Activated naive CD8-positive, alpha-beta T cell treated with anti-CD3 and anti-CD28 coated beads, Interleukin-2, amount 10 ng/mL, durations not matched to agents 7 days and 5 days (primary cell): ENCODE results near the gene APPL1. TPM values are rescaled to one million over a fixed set of nuclear protein-coding genes. Genes with fewer than 3 reads are reported as not detected.

Source experiments
- ATAC-seq: fragments of 150-1000 bp; cut with Tn5 transposase; one replicate; pipeline ENCODE4 v1.10.0; 2021; ENCODE audit warnings: low read depth, moderate library complexity
- POLR2A ChIA-PET: fragments of 350-600 bp; sonication (Branson Sonifier 250); formaldehyde crosslinking; loops from one replicate; lab custom pipeline; 2021; ENCODE audit warnings: antibody characterized with exemption; lab: Charles Lee
- DNase-seq: peaks from one replicate; pipeline ENCODE4 v3.0.0; 2021
- H3K27ac Mint-ChIP-seq: one replicate; pipeline ENCODE4 v1.8.0; 2022; ENCODE audit warnings: mild to moderate bottlenecking, mixed read lengths
- H3K27me3 Mint-ChIP-seq: one replicate; pipeline ENCODE4 v1.8.0; 2022; ENCODE audit warnings: mild to moderate bottlenecking, moderate library complexity, mixed read lengths
- H3K36me3 Mint-ChIP-seq: one replicate; pipeline ENCODE4 v1.8.0; 2021; ENCODE audit warnings: mild to moderate bottlenecking, mixed read lengths
- H3K4me1 Mint-ChIP-seq: one replicate; pipeline ENCODE4 v1.8.0; 2021; ENCODE audit warnings: mixed read lengths
- H3K4me3 Mint-ChIP-seq: one replicate; pipeline ENCODE4 v1.8.0; 2022; ENCODE audit warnings: mild to moderate bottlenecking, moderate library complexity, mixed read lengths
- H3K9me3 Mint-ChIP-seq: one replicate; pipeline ENCODE4 v1.8.0; 2021; ENCODE audit warnings: mixed read lengths
- total RNA-seq, 2 experiments: library from RNA; stranded (reverse); gene quantifications; one replicate each; pipeline ENCODE4 v1.2.3, GENCODE V29; 2021

Gene APPL1
- total RNA-seq, 2 experiments from 2014 or later: 32.8 to 34.9 TPM

DNA sequence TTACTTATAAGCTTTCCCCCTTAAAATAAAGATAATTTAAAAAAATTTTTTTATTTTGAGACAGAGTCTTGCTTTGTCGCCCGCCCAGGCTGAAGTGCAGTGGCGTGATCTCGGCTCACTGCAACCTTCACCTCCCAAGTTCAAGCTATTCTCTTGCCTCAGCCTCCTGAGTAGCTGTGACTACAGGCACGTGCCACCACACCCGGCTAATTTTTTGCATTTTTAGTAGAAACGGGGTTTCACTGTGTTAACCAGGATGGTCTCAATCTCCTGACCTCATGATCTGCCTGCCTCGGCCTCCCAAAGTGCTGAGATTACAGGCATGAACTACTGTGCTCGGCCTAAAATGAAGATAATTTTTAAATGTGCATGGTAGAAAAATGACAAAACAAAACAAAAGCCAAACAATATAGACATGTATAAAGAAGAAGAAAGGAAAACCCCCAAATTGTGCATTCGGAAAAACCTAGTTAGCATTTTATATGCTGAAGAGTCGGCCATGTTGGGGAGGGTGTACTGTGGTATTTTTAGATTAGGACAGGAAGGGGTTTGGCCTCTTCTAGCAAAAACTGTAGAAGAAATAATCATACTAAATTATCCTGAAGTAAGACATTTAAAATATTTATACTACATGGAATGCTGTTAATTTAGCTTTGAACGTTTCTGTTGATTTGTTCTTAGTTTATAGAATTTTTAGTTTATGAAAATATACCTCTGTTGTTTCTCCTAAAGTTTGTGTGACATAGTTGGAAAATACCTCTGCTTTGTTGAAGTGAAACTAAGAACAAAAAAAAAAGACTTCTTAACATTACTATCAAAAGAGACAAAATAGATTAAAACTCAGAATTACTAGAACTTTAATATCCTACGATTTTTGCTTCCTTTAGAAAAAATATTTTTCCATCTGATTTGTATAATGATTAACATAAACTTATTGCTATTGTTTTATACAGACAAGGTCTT is 7.4 kb downstream of the APPL1 start:
- POLR2A ChIA-PET: no interaction called here
- Mint-ChIP-seq H3K4me1 (peaks cover 4% of the 10 kb centered on the region), H3K27ac (no peak overlapping the region), H3K9me3 (no peaks in the 10 kb centered on the region), H3K36me3 (peaks cover 20% of the 10 kb centered on the region), H3K4me3 (no peak overlapping the region), H3K27me3 (no peaks in the 10 kb centered on the region)
- no peak for DNase-seq
- ATAC-seq: no peak

DNA sequence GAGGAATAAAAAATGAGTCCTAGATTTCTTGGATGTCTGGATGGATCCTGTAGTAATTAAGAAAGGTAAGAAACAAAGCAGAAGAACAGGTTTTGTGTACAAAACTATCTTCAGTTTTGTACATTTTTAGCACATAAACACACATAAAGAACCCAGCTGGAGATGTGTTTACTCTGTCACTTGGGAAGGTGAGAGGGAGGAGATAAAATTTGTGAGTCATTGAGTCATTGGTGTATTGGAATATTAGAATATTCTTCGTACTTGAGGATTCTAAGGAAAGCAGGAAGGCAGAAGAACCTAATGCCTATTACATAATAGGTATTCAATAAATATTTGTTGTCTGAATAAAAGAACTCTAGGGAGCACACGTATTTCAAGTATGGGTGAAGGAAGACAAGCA is 17.4 kb downstream of the APPL1 start:
- DNase-seq: no peak
- ATAC-seq: no peak

DNA sequence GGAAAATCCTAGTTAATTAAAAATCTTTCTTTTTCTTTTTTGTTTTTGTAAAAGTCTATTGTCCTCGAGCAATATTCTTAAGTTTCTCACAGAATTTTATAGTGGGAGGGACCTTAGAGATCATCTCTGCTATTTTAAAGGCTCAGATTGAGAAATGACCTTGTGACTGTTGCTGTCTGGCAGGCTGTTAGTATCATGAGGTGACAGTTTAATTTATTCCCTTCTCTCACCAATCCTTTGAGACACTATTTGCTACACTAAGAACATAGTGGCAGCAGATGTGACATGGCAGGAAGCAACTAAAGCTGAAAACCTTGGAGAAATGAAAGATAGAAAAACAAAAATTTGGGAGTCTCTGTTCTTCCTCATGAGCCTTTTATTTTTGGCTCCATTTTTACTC is 24.9 kb downstream of the APPL1 start:
- Mint-ChIP-seq H3K4me3 (no peak overlapping the region), H3K27me3 (no peaks in the 10 kb centered on the region), H3K4me1 (peaks cover 2% of the 10 kb centered on the region), H3K9me3 (no peaks in the 10 kb centered on the region), H3K27ac (no peak overlapping the region), H3K36me3 (peaks cover 14% of the 10 kb centered on the region)
- ATAC-seq: no peak
- POLR2A ChIA-PET: no interaction called here
- DNase-seq: no peak

More for the DNA sequence above, 17.4 kb downstream of the APPL1 start:
- Mint-ChIP-seq H3K4me1 (no peaks in the 10 kb centered on the region), H3K27me3 (no peaks in the 10 kb centered on the region), H3K4me3 (no peak overlapping the region), H3K27ac (no peak overlapping the region), H3K36me3 (peaks cover 34% of the 10 kb centered on the region), H3K9me3 (no peaks in the 10 kb centered on the region)
- POLR2A ChIA-PET: no interaction called here

GRCh38 chr3:57256844-57257243 is 29.3 kb downstream of the APPL1 start:
- ATAC-seq (no peak), DNase-seq (no peak)
- H3K36me3 Mint-ChIP-seq: peaks cover 27% of the 10 kb centered on the region
- peaks cover 2% of the 10 kb centered on the region for H3K4me1 Mint-ChIP-seq
- H3K27me3 Mint-ChIP-seq: no peaks in the 10 kb centered on the region
- H3K27ac Mint-ChIP-seq: no peak overlapping the region
- POLR2A ChIA-PET: no interaction called here
- H3K9me3 Mint-ChIP-seq: no peaks in the 10 kb centered on the region
- H3K4me3 Mint-ChIP-seq: no peak overlapping the region

- POLR2A ChIA-PET: no interaction called here
- no peak for ATAC-seq
- H3K4me3 Mint-ChIP-seq: no peak overlapping the region
- H3K27ac Mint-ChIP-seq: no peak overlapping the region
- H3K9me3 Mint-ChIP-seq: peaks cover 2% of the 10 kb centered on the region
- H3K36me3 Mint-ChIP-seq: peaks cover 31% of the 10 kb centered on the region
- no peaks in the 10 kb centered on the region for H3K27me3 Mint-ChIP-seq
- no peak for DNase-seq
- H3K4me1 Mint-ChIP-seq: peaks cover 2% of the 10 kb centered on the region
These were observed 30.1 kb downstream of the APPL1 start for GRCh38 chr3:57257678-57258077.

DNA sequence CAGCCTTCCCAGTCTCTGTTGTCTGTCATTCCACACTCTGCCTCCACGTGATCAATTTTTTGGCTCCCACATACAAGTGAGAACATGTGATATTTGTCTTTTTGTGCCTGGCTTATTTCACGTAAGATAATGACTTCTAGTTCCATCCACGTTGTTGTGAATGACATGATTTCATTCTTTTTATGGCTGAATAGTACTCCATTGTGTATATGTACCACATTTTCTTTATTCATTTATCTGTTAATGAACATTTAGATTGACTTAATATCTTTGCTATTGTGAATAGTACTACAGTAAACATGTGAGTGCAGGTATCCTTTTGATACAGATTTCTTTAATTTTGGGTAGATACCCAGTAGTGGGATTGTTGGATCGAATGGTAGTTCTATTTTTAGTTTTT is 33.6 kb downstream of the APPL1 start:
- POLR2A ChIA-PET: no interaction called here
- no peaks in the 10 kb centered on the region for H3K27me3 Mint-ChIP-seq
- H3K4me1 Mint-ChIP-seq: no peaks in the 10 kb centered on the region
- peaks cover 56% of the 10 kb centered on the region for H3K36me3 Mint-ChIP-seq
- H3K4me3 Mint-ChIP-seq: no peak overlapping the region
- peaks cover 7% of the 10 kb centered on the region for H3K9me3 Mint-ChIP-seq
- ATAC-seq (no peak), DNase-seq (no peak)
- no peak overlapping the region for H3K27ac Mint-ChIP-seq

GRCh38 chr3:57261929-57262328 is 34.4 kb downstream of the APPL1 start:
- POLR2A ChIA-PET: no interaction called here
- ATAC-seq: no peak
- H3K27ac Mint-ChIP-seq: no peak overlapping the region
- H3K27me3 Mint-ChIP-seq: no peaks in the 10 kb centered on the region
- no peak overlapping the region for H3K4me3 Mint-ChIP-seq
- DNase-seq: no peak
- peaks cover 7% of the 10 kb centered on the region for H3K9me3 Mint-ChIP-seq
- H3K4me1 Mint-ChIP-seq: no peaks in the 10 kb centered on the region
- peaks cover 63% of the 10 kb centered on the region for H3K36me3 Mint-ChIP-seq

DNA sequence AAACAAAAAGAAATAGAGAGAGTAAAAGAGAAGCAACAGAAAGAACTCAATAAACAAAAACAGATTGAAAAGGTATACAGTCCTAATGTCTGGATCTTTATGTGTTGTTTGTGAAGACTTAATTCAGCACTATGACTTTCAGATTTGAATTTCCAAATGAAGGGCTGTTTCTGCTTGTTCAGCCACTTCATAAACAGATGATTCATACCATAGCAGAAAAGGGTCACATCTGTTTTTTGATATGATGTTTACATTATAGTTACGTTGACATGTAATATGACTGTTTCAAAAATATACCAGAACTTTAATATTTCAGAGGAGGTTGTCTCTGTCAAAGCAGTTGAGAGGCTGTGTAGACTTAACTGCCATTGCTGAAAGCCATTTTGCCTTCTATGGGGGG is 40.9 kb downstream of the APPL1 start:
- DNase-seq (no peak), ATAC-seq (no peak)
- Mint-ChIP-seq H3K27ac (no peak overlapping the region), H3K4me1 (no peaks in the 10 kb centered on the region), H3K27me3 (no peaks in the 10 kb centered on the region), H3K9me3 (peaks cover 3% of the 10 kb centered on the region), H3K4me3 (no peak overlapping the region), H3K36me3 (peaks cover 60% of the 10 kb centered on the region)
- POLR2A ChIA-PET: no interaction called here

- peaks cover 27% of the 10 kb centered on the region for H3K36me3 Mint-ChIP-seq
- no peak for ATAC-seq
- H3K4me1 Mint-ChIP-seq: no peaks in the 10 kb centered on the region
- no peak overlapping the region for H3K4me3 Mint-ChIP-seq
- H3K9me3 Mint-ChIP-seq: no peaks in the 10 kb centered on the region
- H3K27ac Mint-ChIP-seq: no peak overlapping the region
- POLR2A ChIA-PET: no interaction called here
- H3K27me3 Mint-ChIP-seq: no peaks in the 10 kb centered on the region
- no peak for DNase-seq
These were observed 47.3 kb downstream of the APPL1 start for GRCh38 chr3:57274845-57275244.

DNA sequence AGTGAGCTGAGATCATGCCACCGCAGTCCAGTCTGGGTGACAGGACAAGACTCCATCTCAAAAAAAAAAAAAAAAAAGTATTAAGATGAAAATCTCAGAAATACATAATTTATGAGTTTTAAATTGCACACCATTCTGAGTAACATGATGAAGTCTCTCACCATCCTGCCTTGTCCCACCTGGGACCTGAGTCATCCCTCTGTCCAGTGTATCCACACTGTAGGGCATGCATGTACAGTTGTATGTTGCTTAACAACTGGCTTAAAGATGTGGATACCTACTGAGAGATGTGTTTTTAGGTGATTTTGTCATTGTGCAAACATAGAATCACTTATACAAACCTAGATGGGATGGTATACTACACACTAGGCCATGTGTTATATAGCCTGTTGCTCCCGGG is 47.9 kb downstream of the APPL1 start:
- no peaks in the 10 kb centered on the region for H3K9me3 Mint-ChIP-seq
- no peaks in the 10 kb centered on the region for H3K4me1 Mint-ChIP-seq
- no peak overlapping the region for H3K27ac Mint-ChIP-seq
- POLR2A ChIA-PET: no interaction called here
- ATAC-seq (no peak), DNase-seq (no peak)
- peaks cover 25% of the 10 kb centered on the region for H3K36me3 Mint-ChIP-seq
- no peaks in the 10 kb centered on the region for H3K27me3 Mint-ChIP-seq
- no peak overlapping the region for H3K4me3 Mint-ChIP-seq

GRCh38 chr3:57278237-57278636 is 50.7 kb downstream of the APPL1 start:
- Mint-ChIP-seq H3K4me3 (no peak overlapping the region), H3K36me3 (peaks cover 17% of the 10 kb centered on the region), H3K27ac (no peak overlapping the region), H3K4me1 (no peaks in the 10 kb centered on the region), H3K9me3 (no peaks in the 10 kb centered on the region), H3K27me3 (no peaks in the 10 kb centered on the region)
- ATAC-seq (no peak), DNase-seq (no peak)
- POLR2A ChIA-PET: no interaction called here

GRCh38 chr3:57279685-57280084 is 52.2 kb downstream of the APPL1 start:
- POLR2A ChIA-PET: no interaction called here
- no peak for DNase-seq
- Mint-ChIP-seq H3K27me3 (no peaks in the 10 kb centered on the region), H3K4me1 (no peaks in the 10 kb centered on the region), H3K27ac (no peak overlapping the region), H3K4me3 (no peak overlapping the region), H3K36me3 (peaks cover 12% of the 10 kb centered on the region), H3K9me3 (no peaks in the 10 kb centered on the region)
- no peak for ATAC-seq

DNA sequence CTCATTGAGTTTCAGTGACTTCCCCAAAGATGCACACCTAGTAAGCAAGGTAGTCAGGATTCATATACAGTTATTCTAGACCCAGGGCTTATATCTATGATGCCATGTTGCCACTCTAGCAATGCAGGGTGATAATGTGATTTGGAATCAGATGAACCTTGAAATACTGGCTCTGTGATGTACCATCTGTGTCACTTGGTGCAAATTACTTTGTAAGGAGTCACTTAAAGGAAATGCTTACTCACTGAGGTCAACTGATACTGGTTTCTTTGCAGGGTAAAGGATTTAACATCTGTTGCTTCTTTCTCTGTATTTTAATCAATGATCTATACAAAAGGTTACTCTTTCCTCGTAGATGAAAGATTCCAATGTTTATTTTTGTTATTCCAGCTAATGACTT is 54.2 kb downstream of the APPL1 start:
- Mint-ChIP-seq H3K9me3 (no peaks in the 10 kb centered on the region), H3K27ac (no peak overlapping the region), H3K36me3 (peaks cover 8% of the 10 kb centered on the region), H3K4me1 (no peaks in the 10 kb centered on the region), H3K27me3 (no peaks in the 10 kb centered on the region), H3K4me3 (no peak overlapping the region)
- POLR2A ChIA-PET: no interaction called here
- DNase-seq (no peak), ATAC-seq (no peak)

DNA sequence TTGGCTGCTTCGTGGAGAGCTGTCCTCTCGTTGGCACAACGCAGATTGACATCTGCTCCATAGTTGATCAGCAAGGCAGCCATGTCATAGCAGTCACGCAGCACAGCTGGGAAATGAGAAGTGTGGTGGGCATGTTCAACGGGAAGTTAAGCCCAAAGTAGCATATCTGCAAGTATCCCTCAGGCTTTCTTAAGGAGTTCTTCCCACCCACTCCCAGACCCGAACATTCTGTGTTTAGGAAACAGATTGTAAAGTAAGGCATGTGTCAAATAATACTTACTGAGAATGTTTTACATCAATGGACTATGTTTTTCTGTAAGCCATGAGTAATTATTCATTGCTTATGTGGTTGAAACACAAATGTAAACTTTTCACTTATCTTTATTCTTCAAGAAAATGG is 55.8 kb downstream of the APPL1 start:
- no peak overlapping the region for H3K4me3 Mint-ChIP-seq
- DNase-seq (no peak), ATAC-seq (no peak)
- H3K27ac Mint-ChIP-seq: no peak overlapping the region
- H3K9me3 Mint-ChIP-seq: no peaks in the 10 kb centered on the region
- POLR2A ChIA-PET: no interaction called here
- H3K4me1 Mint-ChIP-seq: no peaks in the 10 kb centered on the region
- no peaks in the 10 kb centered on the region for H3K27me3 Mint-ChIP-seq
- H3K36me3 Mint-ChIP-seq: peaks cover 4% of the 10 kb centered on the region
